NAMALWA (cell line): ENCODE data around the gene SCOC.
"Not testable (repeated sequence)": the region's sequence is repeated elsewhere in the genome, so short reads cannot be mapped to it uniquely, and the experiment has no call there.

Source experiments
- DNase-seq: peaks from one replicate; pipeline ENCODE4 v3.0.0-alpha.2; 2015; ENCODE audit warnings: low spot score

Gene SCOC

DNA sequence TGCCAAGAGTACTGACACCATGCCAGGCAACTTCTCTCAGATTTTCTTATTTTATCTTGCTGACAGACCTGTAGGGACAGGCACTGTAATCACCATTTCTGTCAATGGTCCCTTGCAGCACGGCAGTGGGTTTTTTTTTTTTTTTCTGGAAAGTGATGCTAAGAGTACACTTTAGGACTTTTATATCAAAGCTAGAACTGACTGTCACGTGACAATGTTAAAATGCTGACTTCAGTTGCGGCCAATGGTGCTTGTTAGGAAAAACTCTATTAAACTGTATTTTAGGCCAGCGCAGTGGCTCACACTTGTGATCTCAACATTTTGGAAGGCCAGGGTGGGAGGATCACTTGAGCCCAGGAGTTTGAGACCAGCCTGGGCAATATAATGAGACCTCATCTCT, 12.3 kb upstream of the SCOC start:
- no peak for DNase-seq

GRCh38 chr4:140363051-140363450, 10.4 kb upstream of the SCOC start:
- DNase-seq, result no peak

DNA sequence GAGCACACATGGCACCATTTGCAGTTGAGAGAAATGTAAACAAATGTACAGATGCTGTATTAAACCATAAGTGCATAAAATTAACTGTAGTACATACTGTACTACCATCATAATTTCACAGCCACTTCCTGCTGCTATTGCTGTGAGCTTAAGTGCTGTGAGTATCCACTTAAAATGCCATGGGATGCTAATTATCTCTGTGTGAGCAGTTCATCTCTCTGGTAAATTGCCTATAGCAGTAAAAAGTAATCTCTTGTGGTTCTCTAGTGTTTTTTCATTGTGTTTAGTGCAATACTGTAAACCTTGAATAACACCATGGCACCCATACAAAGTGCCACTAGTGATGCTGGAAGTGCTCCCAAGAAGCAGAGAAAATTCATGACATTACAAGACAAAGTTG, 9.9 kb upstream of the SCOC start:
- no peak for DNase-seq

- DNase-seq, result no peak
These were observed 5.7 kb upstream of the SCOC start for GRCh38 chr4:140367738-140368137.

- DNase-seq, result no peak
These were observed 4.8 kb upstream of the SCOC start for GRCh38 chr4:140368686-140369085.

- peak; percentile 62 for DNase-seq
These were observed 607 bp upstream of the SCOC start for GRCh38 chr4:140372751-140373327.

DNA sequence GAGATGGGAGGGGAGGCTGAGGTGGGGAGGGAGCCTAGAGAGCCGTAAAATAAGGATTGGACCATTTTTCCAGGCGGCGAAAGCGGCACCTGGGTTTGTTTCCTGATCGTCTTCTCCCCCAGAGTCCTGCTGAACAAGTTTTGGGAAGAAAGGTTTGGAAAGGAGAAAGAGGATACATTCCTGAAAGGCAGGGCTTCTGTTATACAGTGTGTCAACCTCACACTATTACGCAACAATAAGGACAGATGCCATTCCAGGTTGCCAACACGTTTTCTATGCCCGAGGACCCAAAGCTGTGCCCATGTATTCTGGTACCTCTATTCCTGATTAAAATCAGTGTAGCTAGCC, 658 bp downstream of the SCOC start:
- DNase-seq, result no peak

DNA sequence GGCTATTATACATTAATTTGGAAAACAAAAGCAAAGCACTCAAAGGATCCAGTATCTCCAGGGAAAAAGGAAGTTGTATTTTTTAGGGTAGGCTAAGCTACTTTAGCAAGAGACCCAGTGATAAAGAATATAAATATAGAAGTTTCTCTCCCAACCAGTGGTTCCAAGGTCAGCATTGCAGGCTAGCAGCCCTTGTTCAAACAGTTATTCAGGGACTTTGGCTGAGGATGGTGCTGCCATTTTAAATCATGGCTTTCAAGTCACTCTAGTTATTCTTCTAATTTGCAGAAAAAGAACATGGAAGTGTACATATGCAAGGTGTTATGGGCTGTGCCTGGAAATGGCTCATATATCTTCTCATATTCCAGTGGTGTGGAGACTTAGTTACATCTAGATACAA, 9.3 kb downstream of the SCOC start:
- DNase-seq, result no peak

DNA sequence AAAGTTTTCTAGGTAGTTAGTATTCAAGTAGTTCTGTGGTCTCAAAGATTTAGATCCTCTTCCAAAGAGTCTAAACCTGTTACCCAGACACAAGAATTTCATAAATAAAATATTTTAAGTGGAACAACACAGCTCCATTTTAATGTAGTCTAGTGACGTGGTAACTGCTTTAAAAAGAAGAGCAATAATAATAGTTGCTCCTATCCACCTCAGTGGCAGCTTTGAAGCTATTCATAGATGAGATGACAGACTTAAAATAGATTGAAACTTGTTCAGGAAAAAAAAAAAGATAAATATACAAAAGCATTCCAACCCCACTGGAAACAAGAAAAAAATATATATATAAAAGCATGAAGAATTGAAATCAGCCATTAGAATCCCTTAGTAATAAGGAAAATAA, 14.6 kb downstream of the SCOC start:
- no peak for DNase-seq

GRCh38 chr4:140395668-140396067, 22.2 kb downstream of the SCOC start:
- no peak for DNase-seq

DNA sequence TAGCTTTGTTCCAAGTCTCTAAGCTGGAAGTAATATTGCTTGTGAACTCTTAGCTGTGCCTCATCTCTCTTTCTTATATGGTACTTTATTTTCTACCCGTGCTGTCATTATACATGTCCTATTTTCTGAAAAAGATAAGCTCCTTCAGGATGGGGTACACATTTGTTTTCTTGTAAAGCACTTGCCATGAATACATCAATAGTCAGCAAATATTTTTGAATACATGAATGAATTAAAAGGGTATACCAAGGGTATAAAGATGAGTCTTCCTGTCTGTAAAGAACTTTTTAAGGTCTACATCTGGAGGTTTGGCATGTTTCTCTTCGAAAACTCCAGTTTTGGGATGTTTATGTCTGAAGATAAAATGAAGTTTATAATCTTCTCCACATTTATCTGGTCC, 26.7 kb downstream of the SCOC start:
- DNase-seq, result no peak

GRCh38 chr4:140406292-140406691, 32.8 kb downstream of the SCOC start:
- DNase-seq, result no peak

GRCh38 chr4:140408974-140409373, 35.5 kb downstream of the SCOC start:
- no peak for DNase-seq

DNA sequence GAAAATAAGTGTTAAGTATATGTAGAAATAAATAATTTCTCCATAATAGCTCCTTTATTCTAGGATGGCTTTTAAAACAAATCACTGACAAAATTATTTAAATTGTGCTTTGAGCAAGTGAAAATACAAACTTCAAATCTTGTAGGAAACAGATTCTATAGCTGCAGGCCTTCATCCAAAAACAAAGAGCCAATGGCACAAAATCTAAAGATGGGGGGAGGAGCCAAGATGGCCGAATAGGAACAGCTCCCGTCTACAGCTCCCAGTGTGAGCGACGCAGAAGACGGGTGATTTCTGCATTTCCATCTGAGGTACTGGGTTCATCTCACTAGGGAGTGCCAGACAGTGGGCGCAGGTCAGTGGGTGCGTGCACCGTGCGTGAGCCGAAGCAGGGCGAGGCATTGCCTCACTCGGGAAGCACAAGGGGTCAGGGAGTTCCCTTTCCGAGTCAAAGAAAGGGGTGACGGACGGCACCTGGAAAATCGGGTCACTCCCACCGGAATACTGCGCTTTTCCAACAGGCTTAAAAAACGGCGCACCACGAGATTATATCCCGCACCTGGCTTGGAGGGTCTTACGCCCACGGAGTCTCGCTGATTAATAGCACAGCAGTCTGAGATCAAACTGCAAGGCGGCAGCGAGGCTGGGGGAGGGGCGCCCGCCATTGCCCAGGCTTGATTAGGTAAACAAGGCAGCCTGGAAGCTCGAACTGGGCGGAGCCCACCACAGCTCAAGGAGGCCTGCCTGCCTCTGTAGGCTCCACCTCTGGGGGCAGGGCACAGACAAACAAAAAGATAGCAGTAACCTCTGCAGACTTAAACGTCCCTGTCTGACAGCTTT, 39.9 kb downstream of the SCOC start:
- DNase-seq, result not testable (repeated sequence)

DNA sequence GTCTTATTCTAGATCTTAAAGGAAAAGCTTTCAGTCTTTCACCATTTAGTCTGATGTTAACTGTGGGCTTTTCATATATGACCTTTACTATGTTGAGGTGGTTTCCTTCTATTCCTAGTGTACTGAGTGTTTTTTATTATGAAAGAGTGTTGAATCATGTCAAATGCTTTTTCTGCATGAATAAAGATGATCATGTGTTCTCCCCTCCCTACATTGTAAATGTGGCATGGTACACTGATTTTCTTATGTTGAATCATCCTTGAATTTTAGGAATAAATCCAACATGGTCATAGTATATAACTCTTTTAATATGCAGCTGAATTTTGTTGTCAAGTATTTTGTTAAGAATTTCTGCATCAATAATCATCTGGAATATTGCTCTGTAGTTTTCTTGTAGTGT, 49.7 kb downstream of the SCOC start:
- no peak for DNase-seq

DNA sequence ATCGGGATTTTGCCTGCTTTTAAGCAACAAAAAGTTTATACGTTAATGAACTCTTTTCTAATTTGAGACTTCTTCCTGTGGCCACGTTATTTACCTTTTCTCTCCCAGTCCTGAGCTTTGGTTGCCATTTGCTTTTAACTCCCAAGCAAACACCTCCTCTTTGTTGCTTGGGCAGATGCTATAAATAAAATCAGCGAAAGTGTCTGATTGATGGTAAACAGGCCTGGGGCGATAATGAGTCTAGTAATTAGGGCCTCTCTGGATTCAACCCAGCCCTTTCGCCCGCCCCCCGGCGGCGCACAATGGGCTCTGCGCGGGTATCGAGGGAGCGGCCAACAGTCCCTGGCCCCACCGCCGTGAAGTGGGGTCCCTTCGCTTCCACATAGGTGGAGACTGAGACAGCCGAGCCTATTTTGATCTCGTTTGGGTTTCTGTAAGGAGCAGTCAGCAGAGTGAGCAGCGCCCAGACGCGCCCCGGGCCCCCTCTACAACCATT, 53.2 kb downstream of the SCOC start:
- no peak for DNase-seq

- peak; percentile 70 for DNase-seq
These were observed 53.9 kb downstream of the SCOC start, which contains the start of gene CLGN for GRCh38 chr4:140427106-140427918. Gene CLGN, minus strand, starts transcription at chr4:140427648. Its CDS starts 14,570 bp downstream, at chr4:140413078.

DNA sequence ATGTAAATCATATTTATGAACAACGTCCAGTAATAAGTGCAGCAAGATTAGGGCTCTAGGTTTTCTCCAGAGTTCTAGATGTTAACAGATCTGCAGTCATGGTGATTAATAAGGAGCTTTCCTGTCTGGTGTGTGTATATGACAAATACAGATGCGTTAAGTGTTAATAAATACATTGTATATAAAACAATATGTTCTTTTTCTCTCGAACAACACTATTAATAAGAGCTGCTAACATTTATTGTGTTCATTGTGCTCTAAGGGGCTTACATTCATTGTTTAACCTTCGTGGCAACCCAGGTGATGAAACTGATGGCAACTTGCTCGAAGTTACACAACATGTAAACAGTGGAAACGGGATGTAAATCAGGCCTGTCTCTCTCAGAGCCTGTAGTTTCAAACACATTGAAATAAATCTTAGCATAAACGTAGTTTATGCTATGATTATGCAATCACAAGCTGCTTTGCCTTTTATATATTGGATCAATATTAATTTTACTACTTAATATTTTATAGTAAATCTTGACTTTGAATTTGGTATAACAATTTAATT, 54.5 kb downstream of the SCOC start:
- DNase-seq, result peak; percentile 34
